Myocyte (in vitro differentiated cells): ENCODE results near the gene SLC16A3. TPM values are rescaled to one million over a fixed set of nuclear protein-coding genes. Genes with fewer than 3 reads are reported as not detected.
"Not testable (repeated sequence)": the region's sequence is repeated elsewhere in the genome, so short reads cannot be mapped to it uniquely, and the experiment has no call there.

ENCODE experiments used
- DNase-seq: peaks from one replicate; pipeline ENCODE4 v3.0.0-alpha.2; 2012; ENCODE audit warnings: low read depth
- total RNA-seq: library from RNA; depleted of rRNA; stranded (reverse); fragments of >200 nt; gene quantifications from 2 replicates; pipeline ENCODE4 v1.2.3, GENCODE V29; 2014

Gene SLC16A3
- total RNA-seq, 1 donor from 2014 or later, result 164 TPM

GRCh38 chr17:82203920-82204319 lies 24.9 kb upstream of the SLC16A3 start:
- no peak for DNase-seq

- peak; percentile 82 for DNase-seq
These were observed 23.8 kb upstream of the SLC16A3 start for GRCh38 chr17:82204831-82205719.

GRCh38 chr17:82205720-82206508 lies 22.9 kb upstream of the SLC16A3 start:
- DNase-seq, result peak; percentile 77

GRCh38 chr17:82210655-82211054 lies 18.2 kb upstream of the SLC16A3 start:
- not testable (repeated sequence) for DNase-seq

DNA sequence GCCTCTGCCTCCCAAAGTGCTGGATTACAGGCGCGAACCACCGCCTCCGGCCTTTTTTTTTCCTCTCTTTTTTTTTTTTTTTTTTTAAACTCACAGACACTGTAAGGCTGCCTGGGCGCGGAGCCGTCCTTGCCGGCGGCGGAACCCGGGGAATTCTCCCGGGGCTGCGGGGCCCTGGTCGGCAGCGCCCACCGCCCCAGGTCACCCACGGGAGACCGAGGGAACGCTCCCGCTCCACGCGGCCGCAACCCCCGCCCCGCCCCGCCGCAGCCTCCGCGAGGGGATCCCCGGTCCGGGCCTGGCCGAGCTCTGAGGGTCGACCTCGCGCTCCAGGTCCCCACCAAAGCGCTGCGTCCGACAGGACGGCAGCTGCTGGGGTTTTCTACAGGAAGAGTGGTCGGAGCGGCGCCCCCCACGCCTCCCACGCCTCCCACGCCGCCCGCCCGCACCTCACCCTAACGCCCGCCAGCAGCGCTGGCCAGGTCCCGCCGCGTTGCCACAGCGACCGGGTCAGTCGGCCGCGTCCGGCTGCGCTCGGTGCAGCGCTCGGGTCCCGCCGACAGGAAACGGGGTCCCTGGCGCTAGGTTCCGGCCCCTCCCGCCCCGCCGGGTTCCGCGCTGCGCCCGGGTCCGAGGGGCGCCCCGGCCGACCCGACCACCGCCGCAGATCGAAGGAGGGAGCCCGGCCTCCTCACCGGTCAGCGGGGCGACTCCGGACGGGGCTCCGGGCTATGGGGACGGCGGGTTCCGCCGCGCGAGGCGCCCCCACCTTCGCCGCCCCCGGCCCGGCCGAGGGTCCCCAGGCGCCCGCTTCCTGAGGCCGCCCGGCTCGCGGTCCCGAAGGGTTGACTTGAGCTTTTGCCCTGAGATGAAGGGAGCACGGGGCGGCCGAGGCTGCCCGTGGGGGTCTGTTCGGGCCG lies 16.3 kb upstream of the SLC16A3 start, which contains the start of gene CCDC57:
Gene CCDC57 (minus strand): TSS at position 512 of the 920 bp plus-strand sequence. CDS start 10,898 bp downstream, outside the sequence.
- DNase-seq, result peak; percentile 81

DNA sequence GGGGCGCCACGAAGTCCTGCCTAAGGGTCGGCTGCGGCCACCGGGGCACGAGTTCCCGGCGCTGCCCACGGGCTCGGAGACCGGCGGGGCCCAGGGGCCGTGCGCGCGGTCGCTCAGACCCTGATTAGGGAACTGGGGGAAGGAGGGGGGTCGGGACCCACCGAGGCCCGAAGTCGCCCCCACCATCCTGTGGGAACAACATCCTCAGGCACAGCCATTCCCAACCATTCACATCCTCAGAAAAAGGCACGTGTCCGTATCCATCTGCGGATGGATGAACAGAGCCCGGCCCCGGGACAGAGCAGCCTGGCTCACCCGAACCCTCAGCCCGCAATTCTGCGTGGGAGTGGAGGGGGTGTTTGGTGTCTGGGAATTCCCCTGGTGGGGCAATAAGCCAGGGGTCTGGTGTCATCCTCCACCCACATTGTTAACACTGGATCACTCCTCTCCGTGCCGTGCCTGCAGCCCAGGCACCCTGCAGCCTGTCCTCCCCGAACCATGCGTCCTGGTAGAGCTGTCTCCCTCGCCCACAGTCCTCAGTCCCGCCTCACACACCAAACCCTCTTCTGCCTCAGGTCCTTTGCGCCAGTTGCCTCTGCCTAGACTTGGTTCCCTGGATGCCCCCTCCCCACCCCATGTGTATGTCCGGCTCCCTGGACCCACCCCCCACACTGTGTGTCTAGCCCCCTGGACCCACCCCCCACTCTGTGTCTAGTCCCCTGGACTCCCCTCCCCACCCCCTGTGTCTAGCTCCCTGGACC lies 15.4 kb upstream of the SLC16A3 start:
- DNase-seq, result peak; percentile 78

DNA sequence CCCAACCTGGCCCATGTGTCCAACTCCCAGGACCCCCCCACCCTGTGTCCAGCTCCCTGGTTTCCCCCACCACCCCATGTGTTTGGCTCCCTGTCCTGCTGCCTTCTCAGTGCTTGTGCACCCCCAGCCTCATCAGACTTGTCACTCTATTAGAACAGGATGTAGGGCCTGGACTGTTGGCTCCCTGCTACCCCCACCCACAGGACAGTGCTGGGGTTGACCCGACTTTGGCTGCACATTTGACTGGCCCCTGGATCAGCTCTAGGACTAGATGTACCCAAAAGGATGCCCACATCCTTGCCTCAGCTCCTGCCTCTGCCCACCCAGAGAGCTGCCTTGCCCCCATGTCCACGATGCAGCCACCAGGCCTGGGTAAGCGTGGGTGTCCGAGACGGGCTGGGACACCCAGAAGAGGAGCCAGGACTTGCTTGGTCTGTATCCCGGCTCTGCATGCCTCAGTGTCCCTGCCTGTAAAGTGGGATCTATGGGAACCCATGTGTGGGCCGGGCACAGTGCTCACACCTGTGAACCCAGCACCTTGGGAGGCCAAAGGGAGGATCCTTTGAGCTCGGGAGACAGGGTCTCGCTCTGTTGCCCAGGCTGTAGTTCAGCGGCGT lies 14.7 kb upstream of the SLC16A3 start:
- DNase-seq, result no peak

GRCh38 chr17:82215095-82215971 lies 13.5 kb upstream of the SLC16A3 start:
- no peak for DNase-seq

GRCh38 chr17:82215972-82216300 lies 12.9 kb upstream of the SLC16A3 start:
- DNase-seq, result no peak

DNA sequence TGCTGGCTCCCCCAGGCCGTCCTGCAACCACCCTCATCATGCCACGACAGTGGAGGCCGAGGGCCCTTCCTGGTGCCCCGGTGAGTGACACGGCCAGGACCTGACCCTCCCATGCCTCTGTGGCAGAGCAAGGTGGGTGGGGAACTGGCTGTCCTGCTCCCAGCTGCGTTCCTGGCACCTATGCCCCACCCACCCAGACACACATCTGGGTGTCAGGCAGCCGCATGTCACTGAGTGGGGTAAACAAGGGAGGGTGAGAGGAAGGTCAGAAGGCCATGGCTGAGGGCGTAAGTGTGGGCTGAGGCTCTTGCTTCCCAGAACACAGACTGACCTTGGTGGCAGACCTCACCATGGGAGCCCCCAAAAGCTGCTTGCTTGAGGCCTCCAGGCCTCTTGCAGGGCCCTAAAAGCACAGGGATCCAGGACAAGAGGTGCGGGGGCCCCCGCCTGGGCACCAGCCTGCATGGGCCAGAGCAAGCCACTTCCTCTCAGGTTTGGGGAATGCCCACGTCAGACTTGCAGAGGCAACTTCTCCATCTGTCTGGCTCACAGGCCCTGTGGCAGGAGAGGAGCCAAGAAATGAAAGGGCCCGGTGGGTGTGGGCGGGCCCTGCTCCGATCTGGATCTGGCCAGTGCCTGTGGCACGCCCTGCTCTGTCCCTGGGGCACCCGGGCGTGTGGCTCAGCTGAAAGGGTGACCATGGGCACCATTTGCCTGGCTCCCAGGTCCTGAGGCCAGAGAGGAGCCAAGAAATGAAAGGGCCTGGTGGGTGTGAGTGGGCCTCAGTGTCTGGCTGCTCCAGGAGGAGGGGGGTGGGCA lies 12.3 kb upstream of the SLC16A3 start:
- DNase-seq, result peak; percentile 93

- DNase-seq, result peak; percentile 69
These were observed 11.7 kb upstream of the SLC16A3 start for GRCh38 chr17:82217120-82217529.

DNA sequence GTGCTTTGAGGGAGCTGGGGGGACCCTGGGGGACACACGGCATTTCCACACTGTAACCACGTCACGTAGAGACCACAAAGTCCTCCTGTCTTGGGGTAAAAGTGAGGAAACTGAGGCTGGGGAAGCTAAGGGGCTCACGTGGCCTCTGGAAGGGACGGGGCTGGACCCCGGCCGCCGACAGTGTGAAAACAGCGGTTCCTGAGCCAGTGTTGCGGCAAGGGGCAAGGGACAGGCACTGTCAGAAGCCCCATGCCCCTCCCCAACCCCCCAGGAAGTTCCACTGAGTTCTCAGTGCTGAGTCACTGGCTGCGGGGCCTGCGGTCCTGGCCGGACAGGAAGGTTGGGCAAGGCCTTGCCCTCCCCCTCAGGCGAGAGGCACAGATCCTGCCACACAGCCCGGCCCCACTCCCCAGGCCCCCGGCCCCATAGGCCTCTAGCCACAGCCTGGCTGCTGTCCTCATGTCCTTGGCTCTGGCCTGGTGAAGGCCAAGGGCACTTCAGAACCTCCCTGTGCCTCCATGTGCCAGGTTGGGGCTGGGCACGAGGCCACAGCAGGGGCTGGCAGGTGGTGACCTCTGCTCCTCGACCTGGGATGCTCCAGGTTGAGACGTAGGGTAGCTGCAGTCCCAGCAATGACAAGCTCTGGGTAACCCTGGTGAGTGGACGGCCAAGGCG lies 11.2 kb upstream of the SLC16A3 start:
- peak; percentile 89 for DNase-seq

- no peak for DNase-seq
These were observed 10.3 kb upstream of the SLC16A3 start for GRCh38 chr17:82218349-82219075.

DNA sequence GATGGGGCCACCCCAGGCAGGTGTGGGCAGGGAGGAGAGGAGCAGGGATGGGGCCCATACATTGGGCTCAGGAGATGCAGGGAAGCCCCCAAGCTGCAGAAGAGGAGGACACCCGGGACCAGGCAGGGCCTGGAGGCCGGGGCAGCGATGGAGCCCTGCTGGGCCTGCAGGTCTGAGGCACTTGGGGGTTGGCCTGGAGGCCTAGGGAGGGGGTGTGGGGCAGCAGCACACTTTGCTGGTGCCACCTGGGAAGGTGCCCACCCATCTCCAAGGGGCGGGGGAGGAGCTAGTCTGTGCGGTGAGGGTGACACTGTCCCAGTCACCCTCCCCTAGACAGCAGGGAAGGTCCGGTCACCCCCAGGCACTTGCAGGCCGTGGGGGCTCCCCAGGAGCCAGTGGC lies 9.8 kb upstream of the SLC16A3 start:
- DNase-seq, result no peak

- no peak for DNase-seq
These were observed 8.8 kb upstream of the SLC16A3 start for GRCh38 chr17:82219753-82220709.
